B cell (primary cell): Measurements from ENCODE around the gene KANK3.

Experiments
- EZH2 ChIP-seq: IDR thresholded peaks from 2 replicates; pipeline ENCODE4 v1.6.1; 2012; ENCODE audit warnings: borderline replicate concordance, low read depth, mild to moderate bottlenecking, moderate library complexity, low read length; ENCODE audit not compliant: insufficient read depth, poor library complexity, severe bottlenecking
- TF ChIP-seq, protein P1 (sequence below): fragments of 200-600 bp; IDR thresholded peaks from one replicate; pipeline ENCODE4 v1.8.0; 2022; ENCODE audit warnings: antibody characterized with exemption, mild to moderate bottlenecking

DNA sequence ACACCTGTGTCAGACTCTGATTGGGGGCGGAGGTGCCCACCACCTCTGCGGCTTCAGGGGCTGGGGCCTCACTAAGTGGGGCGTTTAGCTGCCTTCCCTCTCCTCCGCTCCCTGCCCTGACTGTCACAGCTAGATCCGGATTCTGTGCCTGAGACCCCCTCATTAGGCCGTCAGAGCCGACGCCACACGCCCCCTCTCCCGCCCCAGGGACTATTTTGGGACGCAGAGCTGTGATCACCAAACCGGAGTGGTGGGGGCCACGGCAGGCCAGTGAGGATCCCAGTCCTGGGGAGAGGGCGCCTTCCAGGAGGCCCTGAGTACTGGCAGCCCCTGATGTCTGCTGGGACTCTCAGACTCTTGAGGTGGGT is 762 bp downstream of the KANK3 start:
- TF ChIP-seq EZH2 = peak; percentile 25
- TF ChIP-seq, protein P1, sequence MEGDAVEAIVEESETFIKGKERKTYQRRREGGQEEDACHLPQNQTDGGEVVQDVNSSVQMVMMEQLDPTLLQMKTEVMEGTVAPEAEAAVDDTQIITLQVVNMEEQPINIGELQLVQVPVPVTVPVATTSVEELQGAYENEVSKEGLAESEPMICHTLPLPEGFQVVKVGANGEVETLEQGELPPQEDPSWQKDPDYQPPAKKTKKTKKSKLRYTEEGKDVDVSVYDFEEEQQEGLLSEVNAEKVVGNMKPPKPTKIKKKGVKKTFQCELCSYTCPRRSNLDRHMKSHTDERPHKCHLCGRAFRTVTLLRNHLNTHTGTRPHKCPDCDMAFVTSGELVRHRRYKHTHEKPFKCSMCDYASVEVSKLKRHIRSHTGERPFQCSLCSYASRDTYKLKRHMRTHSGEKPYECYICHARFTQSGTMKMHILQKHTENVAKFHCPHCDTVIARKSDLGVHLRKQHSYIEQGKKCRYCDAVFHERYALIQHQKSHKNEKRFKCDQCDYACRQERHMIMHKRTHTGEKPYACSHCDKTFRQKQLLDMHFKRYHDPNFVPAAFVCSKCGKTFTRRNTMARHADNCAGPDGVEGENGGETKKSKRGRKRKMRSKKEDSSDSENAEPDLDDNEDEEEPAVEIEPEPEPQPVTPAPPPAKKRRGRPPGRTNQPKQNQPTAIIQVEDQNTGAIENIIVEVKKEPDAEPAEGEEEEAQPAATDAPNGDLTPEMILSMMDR = no peak
